ENCODE results near the gene CHCHD6.

CHCHD6 gene

GRCh38 chr3:126926684-126927400 lies 222.8 kb downstream of the CHCHD6 start:
- no peak for DNase-seq

- no peak for DNase-seq
Measured at GRCh38 chr3:126927401-126927750, 223.3 kb downstream of the CHCHD6 start.

- no peak for DNase-seq
Measured at GRCh38 chr3:126927846-126928245, 223.8 kb downstream of the CHCHD6 start.

GRCh38 chr3:126928921-126929474 lies 225.0 kb downstream of the CHCHD6 start:
- DNase-seq, result no peak

GRCh38 chr3:126930936-126931600 lies 227.0 kb downstream of the CHCHD6 start:
- no peak for DNase-seq

GRCh38 chr3:126931806-126932187 lies 227.8 kb downstream of the CHCHD6 start:
- no peak for DNase-seq

- DNase-seq, result no peak
Measured at GRCh38 chr3:126932188-126932931, 228.3 kb downstream of the CHCHD6 start.

- DNase-seq, result peak; percentile 77
Measured at GRCh38 chr3:126934031-126934531, 230.0 kb downstream of the CHCHD6 start.

GRCh38 chr3:126934991-126935390 lies 231.0 kb downstream of the CHCHD6 start:
- no peak for DNase-seq

- DNase-seq, result no peak
Measured at GRCh38 chr3:126935756-126936509, 231.9 kb downstream of the CHCHD6 start.

GRCh38 chr3:126936853-126937425 lies 232.9 kb downstream of the CHCHD6 start:
- no peak for DNase-seq

GRCh38 chr3:126937533-126937932 lies 233.5 kb downstream of the CHCHD6 start:
- DNase-seq, result no peak

- peak; percentile 63 for DNase-seq
Measured at GRCh38 chr3:126937973-126938372, 233.9 kb downstream of the CHCHD6 start.

- no peak for DNase-seq
Measured at GRCh38 chr3:126938520-126939337, 234.7 kb downstream of the CHCHD6 start.

- no peak for DNase-seq
Measured at GRCh38 chr3:126939338-126939718, 235.3 kb downstream of the CHCHD6 start.

GRCh38 chr3:126939733-126940132 lies 235.7 kb downstream of the CHCHD6 start:
- DNase-seq, result no peak

GRCh38 chr3:126941721-126942270 lies 237.8 kb downstream of the CHCHD6 start:
- DNase-seq, result no peak

GRCh38 chr3:126944089-126944965 lies 240.3 kb downstream of the CHCHD6 start:
- DNase-seq, result no peak

- no peak for DNase-seq
Measured at GRCh38 chr3:126945171-126945721, 241.2 kb downstream of the CHCHD6 start.

GRCh38 chr3:126945891-126946290 lies 241.9 kb downstream of the CHCHD6 start:
- no peak for DNase-seq
